IMR-90 (cell line): Measurements from ENCODE around the gene ZNRF3. TPM values are rescaled to one million over a fixed set of nuclear protein-coding genes. Genes with fewer than 3 reads are reported as not detected.

Experiments
- microRNA-seq, 2 experiments: library from miRNA; stranded (forward) in 1 of 2; unstranded in 1 of 2; fragments of 10-50 nt in 1 of 2; fragments of <30 nt in 1 of 2; gene quantifications in 1 of 2; microRNA quantifications in 1 of 2; one replicate each; pipeline versions ENCODE3 to v1.1.0; 2013 to 2020; ENCODE audit not compliant: insufficient read depth in 1 of 2, insufficient read length in 1 of 2, unreplicated experiment in 1 of 2
- polyA plus RNA-seq, 3 experiments: library from polyadenylated mRNA; depleted of rRNA; stranded (reverse); fragments of >200 nt; gene quantifications; 2 replicates each; pipeline ENCODE4 v1.2.3, GENCODE V29; 2012; ENCODE audit warnings: low replicate concordance in 1 of 3
- small RNA-seq, 5 experiments: library from RNA; depleted of rRNA; stranded (forward); fragments of <200 nt; gene quantifications; one replicate each; pipeline ENCODE3, GENCODE V24; 2012
- total RNA-seq: library from RNA; depleted of rRNA; stranded (reverse); fragments of >200 nt; gene quantifications from 2 replicates; pipeline ENCODE4 v1.2.3, GENCODE V29; 2012; rRNA removed

Gene ZNRF3
- total and polyA plus RNA-seq, 2 of the 4 experiments (the other 2 are of a cell fraction), result 1.4 to 2.4 TPM

Small RNAs within 50 kb of the gene (microRNA-seq; reads per million reads assigned to microRNA genes)
- not detected for gene Z93930.1 (ENCODE audit: insufficient read depth, insufficient read length)

Small RNAs within 50 kb of the gene (small RNA-seq; reads per million reads assigned to genes)
- gene Z93930.1, result 0 reads per million in 5 experiments

Other genes with a start within 250 kb of the ZNRF3 start
- 9.4 and 13.3 TPM in 2 replicates for gene TTC28, start 203.7 kb upstream of the ZNRF3 start, total RNA-seq
- 5.6 TPM in 2 replicates for gene TTC28, start 203.7 kb upstream of the ZNRF3 start, polyA plus RNA-seq (2012; rRNA removed)
- 9.9 and 11.4 TPM in 2 replicates for gene CHEK2, start 141.8 kb upstream of the ZNRF3 start, total RNA-seq
- gene CHEK2, start 141.8 kb upstream of the ZNRF3 start, polyA plus RNA-seq (2012; rRNA removed), result 11.6 and 16.1 TPM in 2 replicates
- gene HSCB, start 141.5 kb upstream of the ZNRF3 start, total RNA-seq, result 5.4 and 9.4 TPM in 2 replicates
- 13.2 and 13.4 TPM in 2 replicates for gene HSCB, start 141.5 kb upstream of the ZNRF3 start, polyA plus RNA-seq (2012; rRNA removed)
- gene CCDC117, start 110.9 kb upstream of the ZNRF3 start, total RNA-seq, result 7.0 and 15.6 TPM in 2 replicates
- 4.2 and 5.9 TPM in 2 replicates for gene CCDC117, start 110.9 kb upstream of the ZNRF3 start, polyA plus RNA-seq (2012; rRNA removed)
- 195 and 223 TPM in 2 replicates for gene XBP1, start 83.0 kb upstream of the ZNRF3 start, total RNA-seq
- 93.8 and 95.0 TPM in 2 replicates for gene XBP1, start 83.0 kb upstream of the ZNRF3 start, polyA plus RNA-seq (2012; rRNA removed)
- gene C22orf31, start 178.3 kb downstream of the ZNRF3 start, total RNA-seq, result not detected in 2 replicates
- not detected in 2 replicates for gene C22orf31, start 178.3 kb downstream of the ZNRF3 start, polyA plus RNA-seq (2012; rRNA removed)
- 2.5 and 2.9 TPM in 2 replicates for gene KREMEN1, start 189.5 kb downstream of the ZNRF3 start, total RNA-seq
- gene KREMEN1, start 189.5 kb downstream of the ZNRF3 start, polyA plus RNA-seq (2012; rRNA removed), result 4.6 and 5.1 TPM in 2 replicates